ENCODE data around the gene GOLGA6L9.
"Not testable (repeated sequence)": the region's sequence is repeated elsewhere in the genome, so short reads cannot be mapped to it uniquely, and the experiment has no call there.

The GOLGA6L9 gene, protein sequence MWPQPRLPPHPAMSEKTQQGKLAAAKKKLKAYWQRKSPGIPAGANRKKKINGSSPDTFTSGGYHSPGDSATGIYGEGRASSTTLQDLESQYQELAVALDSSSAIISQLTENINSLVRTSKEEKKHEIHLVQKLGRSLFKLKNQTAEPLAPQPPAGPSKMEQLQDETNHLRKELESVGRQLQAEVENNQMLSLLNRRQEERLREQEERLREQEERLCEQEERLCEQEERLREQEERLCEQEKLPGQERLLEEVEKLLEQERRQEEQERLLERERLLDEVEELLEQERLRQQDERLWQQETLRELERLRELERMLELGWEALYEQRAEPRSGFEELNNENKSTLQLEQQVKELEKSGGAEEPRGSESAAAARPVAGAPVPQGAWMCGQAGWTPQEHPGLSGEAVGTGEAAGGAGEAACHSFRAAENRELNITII

DNA sequence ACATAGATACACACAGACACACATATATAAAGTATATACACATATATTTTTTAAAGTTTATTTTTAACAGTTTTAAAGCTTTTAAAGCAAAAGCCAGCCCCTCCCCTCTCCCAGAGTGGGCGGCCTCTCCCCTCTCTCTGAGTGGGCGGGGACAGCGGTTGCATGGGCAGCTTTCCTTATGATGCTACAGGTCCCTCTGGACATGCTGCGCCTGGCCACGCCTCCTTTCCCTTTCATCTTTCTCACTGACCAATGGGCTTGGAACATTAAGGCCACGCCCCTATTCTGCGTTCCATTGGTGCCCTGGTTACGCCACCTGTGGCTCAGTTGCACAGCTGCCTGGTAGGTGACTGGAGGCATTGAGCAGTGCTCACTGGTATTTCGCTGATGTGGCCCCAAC is at the start of gene GOLGA6L9:
Gene GOLGA6L9 (plus strand): TSS at position 124 of the 400 bp plus-strand sequence. CDS start 264 bp downstream, at position 388.
- H3K4me3 ChIP-seq; H3K36me3 ChIP-seq (replicated peaks); H3K9me3 ChIP-seq; H3K27me3 ChIP-seq (ENCODE audit: low read depth); H3K4me1 ChIP-seq; in situ Hi-C loops (cut with MboI; ENCODE audit: low sequenced_read_pairs): not testable (repeated sequence)
- peak in 1 of 2 experiments; percentile 50 for DNase-seq (ENCODE audit: low spot score in 2 of 2)

- in situ Hi-C loops (cut with MboI; ENCODE audit: low sequenced_read_pairs): loop anchor here (10.0 to 25.0 kb wide), 2 partner anchors 67 to 156 kb away; partner anchors contain the start of gene RPS17
Measured at GRCh38 chr15:82381330-82381955, 48.2 kb upstream of the GOLGA6L9 start.

DNA sequence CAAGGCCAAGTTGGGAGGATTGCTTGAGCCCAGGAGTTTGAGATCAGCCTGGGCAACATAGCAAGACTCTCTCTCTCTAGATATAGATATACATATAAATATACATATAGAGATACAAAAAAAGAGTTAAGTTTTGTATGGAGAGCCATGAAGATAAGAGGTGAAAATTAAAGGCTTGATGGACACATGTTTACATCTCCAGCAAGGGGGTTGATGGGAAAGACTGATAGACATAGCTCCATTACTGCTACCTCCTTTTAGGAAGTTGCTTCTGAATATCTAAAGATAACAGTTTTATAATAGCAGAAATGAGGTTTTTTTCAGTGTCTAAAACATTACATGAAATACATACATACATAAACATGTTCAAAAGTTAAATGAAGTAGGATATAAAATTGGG is 42.4 kb upstream of the GOLGA6L9 start:
- in situ Hi-C loops (cut with MboI; ENCODE audit: low sequenced_read_pairs): loop anchor here (10.0 to 25.0 kb wide), 2 partner anchors 72 to 150 kb away; partner anchors contain the start of gene RPS17
- not testable (repeated sequence) for H3K9me3 ChIP-seq; H3K4me1 ChIP-seq; DNase-seq (ENCODE audit: low spot score in 2 of 2); H3K4me3 ChIP-seq; H3K27me3 ChIP-seq (ENCODE audit: low read depth); H3K36me3 ChIP-seq (replicated peaks)

More at GRCh38 chr15:82381330-82381955, 48.2 kb upstream of the GOLGA6L9 start:
- H3K9me3 ChIP-seq; H3K4me3 ChIP-seq; H3K27me3 ChIP-seq (ENCODE audit: low read depth); H3K36me3 ChIP-seq (replicated peaks): not testable (repeated sequence)
- peaks cover 16% of the 10 kb centered on the region for H3K4me1 ChIP-seq
- DNase-seq (ENCODE audit: low spot score in 2 of 2): peak in 1 of 2 experiments; percentile 59

DNA sequence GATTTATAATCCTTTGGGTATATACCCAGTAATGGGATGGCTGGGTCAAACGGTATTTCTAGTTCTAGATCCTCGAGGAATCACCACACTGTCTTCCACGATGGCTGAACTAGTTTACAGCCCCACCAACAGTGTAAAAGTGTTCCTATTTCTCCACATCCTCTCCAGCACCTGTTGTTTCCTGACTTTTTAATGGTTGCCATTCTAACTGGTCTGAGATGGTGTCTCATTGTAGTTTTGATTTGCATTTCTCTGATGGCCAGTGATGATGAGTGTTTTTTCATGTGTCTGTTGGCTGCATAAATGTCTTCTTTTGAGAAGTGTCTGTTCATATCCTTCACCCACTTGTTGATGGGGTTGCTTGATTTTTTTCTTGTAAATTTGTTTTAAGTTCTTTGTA is 39.5 kb upstream of the GOLGA6L9 start:
- in situ Hi-C loops (cut with MboI; ENCODE audit: low sequenced_read_pairs): loop anchor here (25.0 kb wide), 1 partner anchor 147 kb away; the partner anchor contains the start of gene RPS17
- DNase-seq (ENCODE audit: low spot score in 2 of 2); H3K4me1 ChIP-seq; H3K9me3 ChIP-seq; H3K27me3 ChIP-seq (ENCODE audit: low read depth); H3K36me3 ChIP-seq (replicated peaks); H3K4me3 ChIP-seq: not testable (repeated sequence)

- not testable (repeated sequence) for DNase-seq (ENCODE audit: low spot score in 2 of 2); H3K9me3 ChIP-seq; H3K4me1 ChIP-seq; H3K36me3 ChIP-seq (replicated peaks); H3K27me3 ChIP-seq (ENCODE audit: low read depth); H3K4me3 ChIP-seq
- in situ Hi-C loops (cut with MboI; ENCODE audit: low sequenced_read_pairs): loop anchor here (25.0 kb wide), 1 partner anchor 145 kb away; the partner anchor contains the start of gene RPS17
Measured at GRCh38 chr15:82392077-82392476, 37.5 kb upstream of the GOLGA6L9 start.

DNA sequence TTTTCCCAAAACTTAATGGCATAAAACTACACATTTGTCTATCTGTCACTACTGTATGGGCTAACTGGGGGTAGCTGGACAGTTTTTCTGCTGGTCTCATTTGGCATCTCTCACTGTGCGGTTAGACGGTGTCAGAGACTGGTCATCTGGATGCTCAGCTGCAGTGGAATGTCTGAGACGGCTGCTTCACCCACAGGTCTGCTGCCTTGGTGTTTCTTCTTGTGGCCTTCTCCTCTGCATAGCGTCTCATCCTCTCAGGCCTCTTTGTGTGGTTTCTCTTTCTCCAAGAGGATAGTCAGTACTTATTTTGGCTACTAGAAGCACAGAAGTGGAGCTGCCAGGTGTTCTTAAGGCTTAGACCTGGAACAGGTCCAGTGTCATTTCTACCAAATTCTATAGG is 35.9 kb upstream of the GOLGA6L9 start:
- in situ Hi-C loops (cut with MboI; ENCODE audit: low sequenced_read_pairs): loop anchor here (25.0 kb wide), 1 partner anchor 144 kb away; the partner anchor contains the start of gene RPS17
- no peaks in the 10 kb centered on the region for H3K36me3 ChIP-seq (replicated peaks)
- H3K4me3 ChIP-seq: no peak overlapping the region
- no peaks in the 10 kb centered on the region for H3K9me3 ChIP-seq
- H3K27me3 ChIP-seq (ENCODE audit: low read depth): no peaks in the 10 kb centered on the region
- H3K4me1 ChIP-seq: peaks cover 4% of the 10 kb centered on the region; the same call in 1 of the 2 replicates
- DNase-seq (ENCODE audit: low spot score in 2 of 2): no peak

- not testable (repeated sequence) for H3K4me3 ChIP-seq; H3K36me3 ChIP-seq (replicated peaks); H3K27me3 ChIP-seq (ENCODE audit: low read depth); H3K9me3 ChIP-seq; H3K4me1 ChIP-seq; DNase-seq (ENCODE audit: low spot score in 2 of 2)
- in situ Hi-C loops (cut with MboI; ENCODE audit: low sequenced_read_pairs): loop anchor here (25.0 kb wide), 1 partner anchor 142 kb away; the partner anchor contains the start of gene RPS17
Measured at GRCh38 chr15:82395788-82396187, 33.8 kb upstream of the GOLGA6L9 start.

DNA sequence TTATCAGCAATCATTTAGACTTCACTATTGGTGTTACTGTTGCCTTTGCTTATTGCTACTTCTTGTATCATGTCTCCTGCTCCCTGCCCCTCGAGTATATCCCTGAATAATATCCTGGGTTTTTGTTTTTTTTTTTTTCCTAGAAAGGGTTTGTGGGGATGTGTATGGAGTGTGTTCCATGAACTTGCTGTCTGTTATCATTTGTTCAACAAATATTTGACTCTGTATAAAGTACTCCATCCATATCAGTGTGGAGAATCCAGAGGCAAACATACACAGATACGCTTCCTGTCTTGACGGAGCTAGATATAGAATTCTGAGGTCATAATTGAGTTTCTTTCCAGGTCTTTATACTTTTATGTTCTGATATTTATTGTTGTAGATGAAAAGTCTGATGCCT is 31.8 kb upstream of the GOLGA6L9 start:
- Histone ChIP-seq H3K27me3 (ENCODE audit: low read depth) (peaks cover 2% of the 10 kb centered on the region; the same call in 1 of the 2 replicates), H3K4me3 (no peak overlapping the region), H3K36me3 (replicated peaks) (no peaks in the 10 kb centered on the region), H3K9me3 (no peaks in the 10 kb centered on the region), H3K4me1 (peaks cover 5% of the 10 kb centered on the region; the same call in 1 of the 2 replicates)
- DNase-seq (ENCODE audit: low spot score in 2 of 2): no peak
- in situ Hi-C loops (cut with MboI; ENCODE audit: low sequenced_read_pairs): loop anchor here (25.0 kb wide), 1 partner anchor 139 kb away; the partner anchor contains the start of gene RPS17

- in situ Hi-C loops (cut with MboI; ENCODE audit: low sequenced_read_pairs): loop anchor here (25.0 kb wide), 1 partner anchor 139 kb away; the partner anchor contains the start of gene RPS17
- no peak for DNase-seq (ENCODE audit: low spot score in 2 of 2)
- H3K4me1 ChIP-seq: peaks cover 5% of the 10 kb centered on the region; the same call in 1 of the 2 replicates
- H3K27me3 ChIP-seq (ENCODE audit: low read depth): peaks cover 2% of the 10 kb centered on the region; the same call in 1 of the 2 replicates
- H3K4me3 ChIP-seq: no peak overlapping the region
- no peaks in the 10 kb centered on the region for H3K36me3 ChIP-seq (replicated peaks)
- no peaks in the 10 kb centered on the region for H3K9me3 ChIP-seq
Measured at GRCh38 chr15:82398785-82399184, 30.8 kb upstream of the GOLGA6L9 start.

- in situ Hi-C loops (cut with MboI; ENCODE audit: low sequenced_read_pairs): loop anchor here (25.0 kb wide), 1 partner anchor 138 kb away; the partner anchor contains the start of gene RPS17
- H3K9me3 ChIP-seq; DNase-seq (ENCODE audit: low spot score in 2 of 2); H3K36me3 ChIP-seq (replicated peaks); H3K27me3 ChIP-seq (ENCODE audit: low read depth); H3K4me1 ChIP-seq; H3K4me3 ChIP-seq: not testable (repeated sequence)
Measured at GRCh38 chr15:82399366-82400103, 30.1 kb upstream of the GOLGA6L9 start.

DNA sequence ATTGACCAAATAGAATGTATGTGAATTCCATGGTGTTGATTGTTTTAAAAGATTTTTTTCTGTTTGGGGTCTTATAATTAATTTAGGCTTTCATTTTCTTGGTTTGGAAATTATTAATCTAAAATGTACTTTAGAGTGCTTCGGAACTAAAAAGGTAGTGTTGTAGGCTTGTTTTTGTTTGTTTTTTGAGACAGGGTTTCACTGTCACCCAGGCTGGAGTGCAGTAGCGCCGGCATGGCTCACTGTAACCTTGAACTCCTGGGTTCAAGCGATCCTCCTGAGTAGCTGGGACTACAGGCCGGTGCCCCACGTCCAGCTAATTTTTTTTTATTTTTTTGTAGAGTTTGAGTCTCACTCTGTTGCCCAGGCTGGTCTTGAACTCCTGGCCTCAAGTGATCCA is 27.7 kb upstream of the GOLGA6L9 start:
- DNase-seq (ENCODE audit: low spot score in 2 of 2); H3K27me3 ChIP-seq (ENCODE audit: low read depth); H3K4me1 ChIP-seq; H3K4me3 ChIP-seq; H3K9me3 ChIP-seq; in situ Hi-C loops (cut with MboI; ENCODE audit: low sequenced_read_pairs); H3K36me3 ChIP-seq (replicated peaks): not testable (repeated sequence)

- H3K27me3 ChIP-seq (ENCODE audit: low read depth); H3K4me1 ChIP-seq; in situ Hi-C loops (cut with MboI; ENCODE audit: low sequenced_read_pairs); H3K9me3 ChIP-seq; H3K4me3 ChIP-seq; H3K36me3 ChIP-seq (replicated peaks); DNase-seq (ENCODE audit: low spot score in 2 of 2): not testable (repeated sequence)
Measured at GRCh38 chr15:82402341-82402740, 27.3 kb upstream of the GOLGA6L9 start.

DNA sequence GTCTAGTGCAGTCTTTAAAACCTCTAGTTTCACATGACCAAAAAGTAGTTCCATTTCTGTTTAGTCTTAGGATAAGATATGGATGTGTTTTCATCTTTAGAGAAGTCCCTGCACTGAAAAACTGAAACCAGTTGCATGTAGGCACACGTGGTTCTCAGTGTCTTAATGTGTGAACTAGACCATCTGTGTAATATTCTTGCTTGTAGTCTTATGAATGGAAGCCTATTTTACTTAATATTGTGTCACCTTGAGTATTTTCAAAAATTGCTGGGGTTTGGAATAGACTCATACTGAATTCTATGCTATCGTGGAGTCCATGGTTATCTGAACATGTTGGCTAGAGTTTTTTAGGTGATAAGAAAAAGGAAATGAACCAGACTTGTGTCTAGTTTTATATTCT is 23.4 kb upstream of the GOLGA6L9 start:
- H3K9me3 ChIP-seq; H3K4me1 ChIP-seq; H3K27me3 ChIP-seq (ENCODE audit: low read depth); H3K4me3 ChIP-seq; in situ Hi-C loops (cut with MboI; ENCODE audit: low sequenced_read_pairs); DNase-seq (ENCODE audit: low spot score in 2 of 2); H3K36me3 ChIP-seq (replicated peaks): not testable (repeated sequence)

All from HAP-1 (cell line).